GM23248 (cell line): Measurements from ENCODE around the gene L1CAM. TPM values are rescaled to one million over a fixed set of nuclear protein-coding genes. Genes with fewer than 3 reads are reported as not detected.

ENCODE experiments used
- DNase-seq: peaks from one replicate; pipeline ENCODE4 v3.0.0-alpha.2; 2015
- H2AFZ ChIP-seq: fragments of 200-600 bp; sonication (generic); 2 replicates; pipeline ENCODE4 v1.6.1; 2016; ENCODE audit warnings: antibody characterized with exemption
- H3F3A ChIP-seq: fragments of 200-600 bp; sonication (generic); 2 replicates; pipeline ENCODE4 v1.6.1; 2016; ENCODE audit warnings: mild to moderate bottlenecking, antibody characterized with exemption, mixed run types; ENCODE audit not compliant: insufficient read depth
- H3K27ac ChIP-seq: fragments of 200-600 bp; sonication (generic); 2 replicates; pipeline ENCODE4 v1.5.1; 2016; ENCODE audit warnings: mild to moderate bottlenecking
- H3K27me3 ChIP-seq: fragments of 200-600 bp; sonication (generic); replicated peaks from 2 replicates; pipeline ENCODE4 v1.6.1; 2016; ENCODE audit warnings: mild to moderate bottlenecking; ENCODE audit not compliant: insufficient read depth
- H3K36me3 ChIP-seq: fragments of 200-600 bp; sonication (generic); 2 replicates; pipeline ENCODE4 v1.6.1; 2016; ENCODE audit warnings: low read depth, mild to moderate bottlenecking
- H3K4me1 ChIP-seq: fragments of 200-600 bp; sonication (generic); 2 replicates; pipeline ENCODE4 v1.6.1; 2016; ENCODE audit warnings: mild to moderate bottlenecking; ENCODE audit not compliant: insufficient read depth
- H3K4me2 ChIP-seq: fragments of 200-600 bp; sonication (generic); one replicate; pipeline ENCODE4 v1.6.1; 2016; ENCODE audit warnings: mild to moderate bottlenecking; ENCODE audit not compliant: unreplicated experiment
- H3K4me3 ChIP-seq: fragments of 200-600 bp; sonication (generic); 2 replicates; pipeline ENCODE4 v1.5.1; 2016; ENCODE audit warnings: mild to moderate bottlenecking
- H3K79me2 ChIP-seq: fragments of 200-600 bp; sonication (generic); 2 replicates; pipeline ENCODE4 v1.6.1; 2016; ENCODE audit warnings: mild to moderate bottlenecking; ENCODE audit not compliant: insufficient read depth
- H3K9ac ChIP-seq: fragments of 200-600 bp; sonication (generic); 2 replicates; pipeline ENCODE4 v1.6.1; 2016; ENCODE audit warnings: mild to moderate bottlenecking
- H3K9me2 ChIP-seq: fragments of 200-600 bp; sonication (generic); 2 replicates; pipeline ENCODE4 v1.6.1; 2016; ENCODE audit warnings: mixed run types, mild to moderate bottlenecking, moderate library complexity; ENCODE audit not compliant: insufficient read depth
- H3K9me3 ChIP-seq: fragments of 200-600 bp; sonication (generic); one replicate; pipeline ENCODE4 v1.6.1; 2017; ENCODE audit warnings: low read depth
- H4K20me1 ChIP-seq: fragments of 200-600 bp; sonication (generic); 2 replicates; pipeline ENCODE4 v1.6.0; 2016; ENCODE audit not compliant: insufficient read depth
- EZH2 ChIP-seq: fragments of 200-600 bp; sonication (generic); IDR thresholded peaks from 2 replicates; pipeline ENCODE4 v1.6.1; 2018; ENCODE audit warnings: antibody characterized with exemption, mild to moderate bottlenecking; ENCODE audit not compliant: insufficient read depth, poor library complexity, severe bottlenecking
- EZH2phosphoT487 ChIP-seq: fragments of 200-600 bp; sonication (generic); IDR thresholded peaks from 2 replicates; pipeline ENCODE4 v1.6.1; 2018; ENCODE audit warnings: antibody characterized with exemption, moderate library complexity, mild to moderate bottlenecking, low read depth; ENCODE audit not compliant: insufficient read depth
- WGBS, 2 experiments: methylation state at CpG; one replicate each; pipeline ENCODE4 v1.1.6; 2015 to 2017; ENCODE audit warnings: low lambda C conversion rate in 2 of 2, low coverage in 1 of 2; ENCODE audit errors: missing lambda C conversion rate in 2 of 2; 5-methylcytosine and 5-hydroxymethylcytosine counted together
- in situ Hi-C: fragments of 300-500 bp; cut with MboI; formaldehyde crosslinking; loops from 2 replicates; pipeline ENCODE4 v1.15.0; 2020
- polyA plus RNA-seq: library from polyadenylated mRNA; unstranded; fragments of >200 nt; fragmentation: Nextera tagmentation; extraction: Ambion mirVana; gene quantifications from 2 replicates; pipeline ENCODE4 v1.2.1, GENCODE V29; 2016
- total RNA-seq: library from RNA; depleted of rRNA; stranded (reverse); fragments of >200 nt; shearing (Covaris generic); gene quantifications from 2 replicates; pipeline ENCODE4 v1.2.3, GENCODE V29; 2014

L1CAM gene
- total and polyA plus RNA-seq, 2 experiments from 2014 or later: 0.38 to 1.9 TPM

DNA sequence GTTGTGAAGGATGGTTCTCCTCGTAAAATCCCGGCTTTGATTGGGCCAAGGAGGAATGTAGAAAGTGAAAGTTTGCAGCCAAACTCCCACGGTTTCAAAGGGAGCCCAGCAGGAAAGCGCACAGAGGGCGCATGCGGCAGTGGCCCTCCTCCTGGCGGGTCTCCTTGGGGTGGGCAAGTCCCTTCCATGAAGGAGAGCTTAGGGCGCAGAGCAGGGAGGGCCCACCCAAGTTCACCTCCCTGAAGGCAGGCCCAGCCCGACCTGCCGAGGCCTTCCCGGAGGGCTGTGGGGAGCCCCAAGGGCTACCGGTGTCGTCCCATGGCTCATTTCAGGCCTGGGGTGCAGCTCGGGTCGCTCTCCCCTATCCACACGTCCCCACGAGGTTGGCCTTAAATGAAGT is 57.7 kb downstream of the L1CAM start:
- no peaks in the 10 kb centered on the region for H3K4me1 ChIP-seq
- H3K27me3 ChIP-seq: no peaks in the 10 kb centered on the region; the same call in 1 of the 2 replicates
- H3K27ac ChIP-seq: no peak overlapping the region
- H3F3A ChIP-seq: no peaks in the 10 kb centered on the region
- H2AFZ ChIP-seq: no peak overlapping the region
- H4K20me1 ChIP-seq: no peaks in the 10 kb centered on the region
- H3K79me2 ChIP-seq: no peaks in the 10 kb centered on the region
- no peaks in the 10 kb centered on the region for H3K9me3 ChIP-seq
- H3K36me3 ChIP-seq: no peaks in the 10 kb centered on the region
- TF ChIP-seq EZH2: no peak
- TF ChIP-seq EZH2phosphoT487: no peak
- 67 to 79% methylated on average over 7 of the region's 17 CpGs for WGBS, 2 experiments
- no peaks in the 10 kb centered on the region for H3K9me2 ChIP-seq
- no peak overlapping the region for H3K4me3 ChIP-seq
- no peak overlapping the region for H3K9ac ChIP-seq
- in situ Hi-C loops: no loop called here
- no peak for DNase-seq
- H3K4me2 ChIP-seq: no peak overlapping the region

DNA sequence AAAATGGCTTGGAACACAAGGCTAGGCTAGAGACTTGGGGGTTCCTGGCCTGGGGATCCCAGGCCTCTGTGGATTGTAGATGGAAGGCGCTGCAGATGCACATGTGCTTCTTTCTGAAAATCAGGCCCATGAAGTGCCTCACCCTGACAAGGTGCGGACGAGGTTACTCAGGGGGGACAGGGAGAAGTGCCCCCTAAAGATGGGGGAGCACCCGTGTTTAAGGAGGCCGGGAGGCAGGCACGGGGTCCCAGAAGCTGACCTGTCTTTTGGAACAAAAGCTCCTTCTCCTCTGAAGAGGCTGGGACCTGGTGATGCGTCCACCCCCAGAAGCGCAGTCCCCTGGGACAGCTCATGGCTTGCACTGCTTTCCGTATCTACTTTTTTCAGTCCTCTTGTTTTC is 58.1 kb downstream of the L1CAM start:
- DNase-seq: no peak
- no peaks in the 10 kb centered on the region for H4K20me1 ChIP-seq
- H3K27me3 ChIP-seq: no peaks in the 10 kb centered on the region; the same call in 1 of the 2 replicates
- H3K9me2 ChIP-seq: no peaks in the 10 kb centered on the region
- no peak overlapping the region for H3K9ac ChIP-seq
- WGBS, 2 experiments: 82 to 90% methylated on average over 8 to 9 of the region's 9 CpGs
- no peaks in the 10 kb centered on the region for H3K9me3 ChIP-seq
- no peak overlapping the region for H2AFZ ChIP-seq
- in situ Hi-C loops: no loop called here
- no peak overlapping the region for H3K27ac ChIP-seq
- no peaks in the 10 kb centered on the region for H3K79me2 ChIP-seq
- H3K36me3 ChIP-seq: no peaks in the 10 kb centered on the region
- no peak for TF ChIP-seq EZH2
- no peak for TF ChIP-seq EZH2phosphoT487
- H3K4me1 ChIP-seq: no peaks in the 10 kb centered on the region
- H3K4me2 ChIP-seq: no peak overlapping the region
- no peaks in the 10 kb centered on the region for H3F3A ChIP-seq
- no peak overlapping the region for H3K4me3 ChIP-seq

DNA sequence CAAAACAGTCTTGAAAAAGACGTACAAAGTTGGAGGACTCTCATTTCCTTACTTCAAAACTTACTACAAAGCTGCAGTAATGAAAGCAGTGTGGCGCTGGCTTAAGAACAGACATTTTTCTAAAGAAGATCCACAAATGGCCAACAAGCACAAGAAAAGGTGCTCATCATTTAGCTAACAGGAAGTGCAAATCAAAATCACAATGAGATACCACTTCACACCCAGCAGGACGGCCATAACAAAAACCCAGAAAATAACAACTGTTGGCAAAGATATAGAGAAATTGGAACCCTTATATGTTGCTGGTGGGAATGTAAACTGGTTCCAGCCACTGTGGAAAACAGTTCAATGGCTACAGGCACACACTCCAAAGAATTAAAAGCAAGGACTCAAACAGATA is 59.0 kb downstream of the L1CAM start:
- H3K4me3 ChIP-seq: no peak overlapping the region
- no peak for TF ChIP-seq EZH2phosphoT487

DNA sequence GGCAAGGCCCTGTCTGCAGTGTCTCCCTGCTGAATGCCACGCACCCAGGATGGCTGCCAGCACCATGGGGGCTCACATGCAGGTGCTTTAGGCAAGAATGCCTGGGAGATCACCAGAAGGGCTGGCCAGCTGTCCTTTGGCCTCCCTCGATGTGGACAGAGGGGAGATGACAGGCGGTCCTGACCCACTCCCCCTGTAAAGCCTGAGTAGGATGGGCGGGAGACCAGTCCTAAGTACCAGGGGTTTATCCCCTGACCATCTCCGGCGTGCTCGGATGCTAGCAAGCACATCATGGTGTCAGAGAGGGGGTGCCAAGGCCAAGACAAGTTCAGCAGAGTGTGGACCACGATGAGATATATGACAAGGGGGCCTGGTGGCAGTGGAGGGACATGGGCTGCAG is 60.9 kb downstream of the L1CAM start:
- no peaks in the 10 kb centered on the region for H3F3A ChIP-seq
- H3K4me3 ChIP-seq: no peak overlapping the region
- no peaks in the 10 kb centered on the region for H4K20me1 ChIP-seq
- H2AFZ ChIP-seq: no peak overlapping the region
- TF ChIP-seq EZH2: no peak
- TF ChIP-seq EZH2phosphoT487: no peak
- no peaks in the 10 kb centered on the region for H3K36me3 ChIP-seq
- H3K4me2 ChIP-seq: no peak overlapping the region
- no peaks in the 10 kb centered on the region; the same call in 1 of the 2 replicates for H3K27me3 ChIP-seq
- H3K79me2 ChIP-seq: no peaks in the 10 kb centered on the region
- no peak for DNase-seq
- WGBS, 2 experiments: 68 to 79% methylated on average over 4 to 6 of the region's 8 CpGs
- H3K27ac ChIP-seq: no peak overlapping the region
- in situ Hi-C loops: no loop called here
- H3K9me3 ChIP-seq: no peaks in the 10 kb centered on the region
- H3K4me1 ChIP-seq: no peaks in the 10 kb centered on the region
- H3K9me2 ChIP-seq: no peaks in the 10 kb centered on the region
- H3K9ac ChIP-seq: no peak overlapping the region

More for the DNA sequence above, 59.0 kb downstream of the L1CAM start:
- H3F3A ChIP-seq: no peaks in the 10 kb centered on the region
- H3K9ac ChIP-seq: no peak overlapping the region
- no peak overlapping the region for H2AFZ ChIP-seq
- no peaks in the 10 kb centered on the region for H3K4me1 ChIP-seq
- no peaks in the 10 kb centered on the region for H3K36me3 ChIP-seq
- no peaks in the 10 kb centered on the region; the same call in 1 of the 2 replicates for H3K27me3 ChIP-seq
- in situ Hi-C loops: no loop called here
- H3K4me2 ChIP-seq: no peak overlapping the region
- no peak overlapping the region for H3K27ac ChIP-seq
- H3K9me2 ChIP-seq: no peaks in the 10 kb centered on the region
- H3K79me2 ChIP-seq: no peaks in the 10 kb centered on the region
- DNase-seq: no peak
- WGBS, 2 experiments: 71 to 79% methylated on average over 3 of the region's 3 CpGs
- H4K20me1 ChIP-seq: no peaks in the 10 kb centered on the region
- no peaks in the 10 kb centered on the region for H3K9me3 ChIP-seq

DNA sequence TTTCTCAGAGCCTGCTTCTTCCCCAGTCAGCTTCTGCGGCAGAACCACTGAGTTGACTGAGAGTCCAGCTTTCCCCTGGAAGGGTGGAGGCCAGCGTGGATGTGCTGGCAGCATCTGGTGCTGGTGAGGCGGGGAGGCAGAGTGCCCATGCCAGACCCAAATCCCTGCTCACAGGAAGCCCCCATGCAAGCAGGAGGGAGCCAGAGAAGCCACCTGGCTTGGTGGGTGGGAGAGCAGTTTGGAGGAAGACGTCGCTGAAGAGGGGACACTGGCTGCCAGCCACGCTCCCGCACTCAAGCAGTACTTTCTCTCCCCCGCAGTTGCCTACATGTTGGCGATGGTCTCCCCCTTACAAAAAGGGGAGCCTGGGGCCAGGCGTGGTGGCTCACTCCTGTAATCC is 61.6 kb downstream of the L1CAM start:
- no peaks in the 10 kb centered on the region for H3K79me2 ChIP-seq
- no peaks in the 10 kb centered on the region for H3K36me3 ChIP-seq
- no peaks in the 10 kb centered on the region for H3K4me1 ChIP-seq
- H3K27ac ChIP-seq: no peak overlapping the region
- H3K27me3 ChIP-seq: no peaks in the 10 kb centered on the region; the same call in 1 of the 2 replicates
- in situ Hi-C loops: no loop called here
- H2AFZ ChIP-seq: no peak overlapping the region
- H3K9me3 ChIP-seq: no peaks in the 10 kb centered on the region
- no peak overlapping the region for H3K9ac ChIP-seq
- no peaks in the 10 kb centered on the region for H3F3A ChIP-seq
- H3K4me3 ChIP-seq: no peak overlapping the region
- no peak for DNase-seq
- no peak for TF ChIP-seq EZH2
- TF ChIP-seq EZH2phosphoT487: no peak
- H4K20me1 ChIP-seq: no peaks in the 10 kb centered on the region
- no peak overlapping the region for H3K4me2 ChIP-seq
- 68 to 72% methylated on average over 3 to 4 of the region's 10 CpGs for WGBS, 2 experiments
- H3K9me2 ChIP-seq: no peaks in the 10 kb centered on the region
